Astrocyte of the spinal cord (primary cell): ENCODE results near the gene SERPINA12.
A peak's percentile ranks its signal among the peaks of the same experiment; 100 is the strongest.

ENCODE experiments used
- DNase-seq: peaks from one replicate; pipeline ENCODE4 v3.0.0; 2011; ENCODE audit warnings: low read depth, low spot score
- H3K4me3 ChIP-seq: 2 replicates; pipeline ENCODE4 v1.5.1; 2011; ENCODE audit warnings: low read depth, mild to moderate bottlenecking, low read length, moderate library complexity
- in situ Hi-C: cut with HindIII; loops from 2 replicates; pipeline ENCODE4 v1.10.0; 2017; ENCODE audit warnings: low sequenced_read_pairs
- TF ChIP-seq, protein P1 (sequence below): IDR thresholded peaks from 2 replicates; pipeline ENCODE4 v1.5.1; 2012; ENCODE audit warnings: low read depth, mild to moderate bottlenecking, low read length, inconsistent platforms

The SERPINA12 gene

DNA sequence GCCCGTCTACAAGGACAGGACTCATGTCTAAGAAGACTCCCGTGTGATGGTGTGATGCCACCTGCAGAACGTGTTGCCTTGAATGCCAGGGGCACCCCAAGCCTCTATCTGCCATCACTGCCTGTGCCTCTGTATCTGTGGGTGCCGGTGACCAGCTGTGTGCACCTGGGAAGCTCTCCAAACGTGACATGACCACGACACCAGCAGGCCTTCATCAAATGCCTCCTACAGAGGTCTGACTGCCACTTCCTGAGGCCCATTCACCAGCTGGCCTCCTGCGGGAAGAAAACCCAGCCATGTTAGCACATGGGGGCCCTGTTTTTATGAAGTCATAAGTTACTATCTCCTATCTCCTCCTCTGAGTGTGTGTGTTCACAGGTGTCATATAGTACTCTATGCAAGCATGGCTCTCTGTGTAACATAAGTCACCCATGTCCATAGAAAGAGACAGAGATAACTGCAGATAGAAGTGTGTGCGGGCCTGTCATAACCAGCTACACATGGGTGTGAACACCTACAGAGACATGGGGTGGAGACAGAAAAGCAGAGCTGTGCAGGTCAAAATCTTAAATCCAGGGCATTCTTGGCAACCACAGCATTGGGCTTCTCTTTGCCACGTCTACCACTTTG, 33.7 kb upstream of the SERPINA12 start:
- DNase-seq: no peak
- H3K4me3 ChIP-seq: no peak overlapping the region
- in situ Hi-C loops: no loop called here
- TF ChIP-seq, protein P1, sequence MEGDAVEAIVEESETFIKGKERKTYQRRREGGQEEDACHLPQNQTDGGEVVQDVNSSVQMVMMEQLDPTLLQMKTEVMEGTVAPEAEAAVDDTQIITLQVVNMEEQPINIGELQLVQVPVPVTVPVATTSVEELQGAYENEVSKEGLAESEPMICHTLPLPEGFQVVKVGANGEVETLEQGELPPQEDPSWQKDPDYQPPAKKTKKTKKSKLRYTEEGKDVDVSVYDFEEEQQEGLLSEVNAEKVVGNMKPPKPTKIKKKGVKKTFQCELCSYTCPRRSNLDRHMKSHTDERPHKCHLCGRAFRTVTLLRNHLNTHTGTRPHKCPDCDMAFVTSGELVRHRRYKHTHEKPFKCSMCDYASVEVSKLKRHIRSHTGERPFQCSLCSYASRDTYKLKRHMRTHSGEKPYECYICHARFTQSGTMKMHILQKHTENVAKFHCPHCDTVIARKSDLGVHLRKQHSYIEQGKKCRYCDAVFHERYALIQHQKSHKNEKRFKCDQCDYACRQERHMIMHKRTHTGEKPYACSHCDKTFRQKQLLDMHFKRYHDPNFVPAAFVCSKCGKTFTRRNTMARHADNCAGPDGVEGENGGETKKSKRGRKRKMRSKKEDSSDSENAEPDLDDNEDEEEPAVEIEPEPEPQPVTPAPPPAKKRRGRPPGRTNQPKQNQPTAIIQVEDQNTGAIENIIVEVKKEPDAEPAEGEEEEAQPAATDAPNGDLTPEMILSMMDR: no peak

DNA sequence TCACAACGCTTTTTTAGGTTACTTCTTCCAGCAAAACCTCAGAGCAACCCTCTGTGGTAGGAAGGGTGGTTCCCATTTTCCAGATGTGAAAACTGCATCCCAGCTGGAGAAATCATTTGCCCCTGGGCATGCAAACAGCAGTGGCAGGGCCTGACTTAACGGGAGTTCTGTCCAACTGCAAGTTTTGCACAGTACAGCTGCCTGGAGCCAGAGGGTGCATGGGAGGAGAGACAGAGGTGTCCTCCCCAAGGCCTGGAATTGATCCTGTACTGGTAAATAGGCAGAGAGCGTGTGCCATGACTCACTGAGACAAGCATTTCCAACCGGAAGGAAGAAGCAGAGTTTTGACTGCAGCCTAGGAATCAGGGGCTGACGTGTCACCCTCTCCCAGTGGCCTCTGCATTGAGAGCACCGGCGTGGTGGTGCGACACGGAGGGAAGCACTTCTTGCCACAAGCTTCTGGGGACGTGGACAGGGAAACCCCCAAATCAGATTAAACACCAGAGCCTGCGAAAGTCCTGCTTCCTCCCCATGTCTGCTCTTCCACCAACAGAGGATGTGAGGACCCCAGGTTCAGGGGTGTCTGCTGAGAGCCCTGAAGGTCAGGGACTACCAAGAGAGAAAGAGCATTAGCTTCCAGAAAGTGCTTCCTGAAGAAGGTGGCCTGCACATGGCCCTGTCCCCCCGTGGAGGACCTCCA, 33.0 kb upstream of the SERPINA12 start:
- in situ Hi-C loops: no loop called here
- no peak overlapping the region for H3K4me3 ChIP-seq
- DNase-seq: peak; percentile 40
- TF ChIP-seq, protein P1: no peak

- TF ChIP-seq, protein P1: no peak
- no peak overlapping the region for H3K4me3 ChIP-seq
- in situ Hi-C loops: no loop called here
- DNase-seq: no peak
Observed at GRCh38 chr14:94541234-94541975, 32.1 kb upstream of the SERPINA12 start.

DNA sequence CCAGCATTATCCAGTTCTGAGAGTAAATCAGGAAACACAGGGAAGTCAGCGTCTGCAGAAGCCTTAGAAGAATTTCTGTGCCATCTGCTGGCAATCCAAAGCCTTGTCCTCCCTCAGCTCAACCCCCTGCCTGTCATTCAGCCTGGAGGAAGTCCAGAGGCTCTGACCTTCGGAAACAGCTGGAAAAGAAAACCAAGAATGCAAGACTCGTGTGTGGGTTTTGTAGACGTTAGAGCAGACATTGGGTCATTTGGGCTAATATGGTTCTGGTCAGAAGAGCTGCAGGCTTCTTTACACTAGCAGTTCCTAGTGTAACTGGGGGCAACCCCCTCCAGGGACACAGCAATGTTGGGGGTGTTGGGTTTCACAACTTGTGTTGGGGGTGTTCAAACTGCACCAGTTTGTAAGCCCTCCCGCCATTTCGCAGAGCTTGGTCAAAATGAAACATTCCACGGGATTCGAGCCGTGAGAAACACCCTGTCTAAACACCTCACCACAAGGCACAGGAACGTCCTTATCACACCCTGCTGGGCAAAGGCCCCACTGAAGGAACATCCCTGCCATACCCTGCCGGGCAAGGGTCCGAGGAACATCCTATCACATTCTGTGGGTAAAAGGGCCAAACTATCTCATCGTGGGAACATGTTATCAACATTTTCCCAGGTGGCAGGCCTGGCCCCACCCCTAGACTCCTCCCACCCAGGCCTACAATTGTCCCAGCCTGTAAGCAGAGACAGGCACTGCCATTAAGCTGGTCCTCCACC, 30.9 kb upstream of the SERPINA12 start:
- DNase-seq: peak; percentile 58
- TF ChIP-seq, protein P1: peak; percentile 9
- no peak overlapping the region for H3K4me3 ChIP-seq
- in situ Hi-C loops: no loop called here

DNA sequence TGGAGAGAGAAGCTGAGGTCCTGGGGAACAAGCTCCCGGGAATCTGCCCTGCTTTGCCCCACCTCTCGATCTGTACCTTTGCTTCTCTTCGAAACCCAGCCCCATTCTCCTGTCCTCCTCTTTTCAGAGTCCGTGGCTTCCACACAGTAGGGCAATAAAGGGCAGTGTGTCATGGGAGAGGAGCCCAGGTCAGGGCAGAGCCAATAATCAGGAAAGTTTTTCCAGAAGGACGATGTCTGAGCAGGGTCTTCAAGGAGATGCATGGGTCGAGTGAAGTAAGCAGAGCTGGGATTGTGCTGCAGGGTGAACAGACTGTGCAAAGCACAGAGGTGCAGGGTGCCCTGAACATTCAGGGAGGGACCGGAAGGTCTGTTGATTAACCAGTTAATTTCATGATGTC, 29.9 kb upstream of the SERPINA12 start:
- DNase-seq: no peak
- TF ChIP-seq, protein P1: no peak
- H3K4me3 ChIP-seq: no peak overlapping the region
- in situ Hi-C loops: no loop called here

- in situ Hi-C loops: no loop called here
- H3K4me3 ChIP-seq: no peak overlapping the region
- DNase-seq: no peak
- TF ChIP-seq, protein P1: no peak
Observed at GRCh38 chr14:94538070-94538740, 28.9 kb upstream of the SERPINA12 start.
